ENCODE data around the gene ZNF556. TPM values are rescaled to one million over a fixed set of nuclear protein-coding genes. Genes with fewer than 3 reads are reported as not detected.
A peak's percentile ranks its signal among the peaks of the same experiment; 100 is the strongest.
"Not testable (repeated sequence)": the region's sequence is repeated elsewhere in the genome, so short reads cannot be mapped to it uniquely, and the experiment has no call there.

Gene ZNF556
- total RNA-seq, 1 donor from 2014 or later, result not detected

- peak; percentile 34 to 67 (median 65) for TF ChIP-seq CTCF (IDR thresholded peaks at IDR 0.05)
- Histone ChIP-seq H3K27ac (no peak overlapping the region), H3K27me3 (no peaks in the 10 kb centered on the region), H3K36me3 (no peaks in the 10 kb centered on the region), H3K4me3 (peak overlapping the region in 1 of 2 donors; percentile 29), H3K9me3 (no peaks in the 10 kb centered on the region), H3K4me1 (no peaks in the 10 kb centered on the region)
- no peak for DNase-seq (ENCODE audit: low spot score in 2 of 2)
- intact Hi-C loops (cut with DNase I), result no loop called here
Observed at GRCh38 chr19:2887391-2887914, 20.3 kb downstream of the ZNF556 start.

DNA sequence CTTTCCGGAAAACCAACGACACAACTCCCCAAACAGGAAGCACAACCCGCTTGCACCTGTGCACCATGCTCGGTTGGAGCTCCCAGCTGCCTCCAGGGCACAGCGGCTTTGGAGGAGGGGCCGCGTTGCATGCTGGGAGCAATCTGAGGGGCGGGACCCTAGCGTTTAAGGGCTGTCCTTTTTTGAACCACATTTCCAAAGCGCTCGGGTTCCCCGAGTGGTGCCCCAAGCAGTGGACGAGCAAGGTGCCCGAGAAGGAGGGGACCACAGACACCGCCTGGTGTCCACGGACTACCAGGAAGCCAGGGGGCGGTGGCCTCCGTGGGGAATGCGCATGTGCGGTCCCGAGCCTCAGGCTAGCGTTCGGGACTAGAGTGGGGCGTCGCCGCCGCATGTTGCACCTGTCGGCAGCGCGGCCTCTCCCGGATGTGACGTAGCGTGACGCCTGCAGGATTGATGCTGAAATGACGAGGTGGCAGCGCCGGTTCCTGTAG is 21.6 kb downstream of the ZNF556 start:
- H3K27ac ChIP-seq, result no peak overlapping the region
- intact Hi-C loops (cut with DNase I), result loop anchor here (2.0 kb wide), 1 partner anchor 274 kb away; no protein-coding TSS in a partner anchor
- no peak for TF ChIP-seq CTCF (IDR thresholded peaks at IDR 0.05)
- no peak for DNase-seq (ENCODE audit: low spot score in 2 of 2)
- H3K36me3 ChIP-seq, result no peaks in the 10 kb centered on the region
- H3K4me3 ChIP-seq, result peak overlapping the region in 1 of 2 donors; percentile 51
- H3K9me3 ChIP-seq, result no peaks in the 10 kb centered on the region
- H3K4me1 ChIP-seq, result no peaks in the 10 kb centered on the region
- H3K27me3 ChIP-seq, result no peaks in the 10 kb centered on the region

DNA sequence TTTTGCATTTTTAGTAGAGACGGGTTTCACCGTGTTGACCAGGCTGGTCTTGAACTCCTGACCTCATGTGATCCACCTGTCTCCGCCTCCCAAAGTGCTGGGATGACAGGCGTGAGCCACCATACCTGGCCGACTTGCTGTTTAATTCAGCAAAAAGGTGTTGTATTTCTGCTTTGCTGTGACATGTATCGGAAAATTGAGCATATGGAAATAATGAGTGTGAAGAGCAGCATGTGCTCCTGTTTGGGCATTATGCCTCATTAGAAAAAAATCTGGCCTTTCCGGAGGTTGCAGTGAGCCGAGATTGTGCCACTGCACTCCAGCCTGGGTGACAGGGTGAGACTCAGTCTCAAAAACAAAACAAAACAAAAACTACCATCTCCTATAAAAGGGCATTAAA is 23.4 kb downstream of the ZNF556 start:
- H3K9me3 ChIP-seq; H3K27me3 ChIP-seq; intact Hi-C loops (cut with DNase I); H3K36me3 ChIP-seq; H3K4me1 ChIP-seq; DNase-seq (ENCODE audit: low spot score in 2 of 2); H3K27ac ChIP-seq; H3K4me3 ChIP-seq: not testable (repeated sequence)

DNA sequence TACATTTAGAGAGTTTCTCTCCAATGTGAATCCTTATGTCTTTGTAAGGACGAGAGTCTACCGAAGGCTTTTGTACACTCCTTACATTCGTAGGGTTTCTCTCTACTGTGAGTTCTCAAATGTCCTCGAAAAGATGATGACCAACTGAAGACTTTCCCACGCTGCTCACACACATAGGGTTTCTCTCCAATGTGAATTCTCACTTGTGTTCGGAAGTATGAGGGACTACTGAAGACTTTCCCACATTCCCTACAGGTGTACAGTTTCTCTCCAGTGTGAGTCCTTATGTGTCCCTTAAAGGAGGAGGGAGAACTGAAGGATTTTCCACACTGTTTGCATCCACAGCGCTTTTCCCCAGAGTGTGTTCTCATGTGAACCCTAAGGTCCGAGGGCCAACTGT is 29.6 kb downstream of the ZNF556 start:
- no peak for TF ChIP-seq CTCF (IDR thresholded peaks at IDR 0.05)
- Histone ChIP-seq H3K9me3 (no peaks in the 10 kb centered on the region), H3K36me3 (no peaks in the 10 kb centered on the region), H3K27me3 (no peaks in the 10 kb centered on the region), H3K4me1 (peaks cover 0 to 3% of the 10 kb centered on the region in 2 donors), H3K4me3 (no peak overlapping the region), H3K27ac (no peak overlapping the region)
- no peak for DNase-seq (ENCODE audit: low spot score in 2 of 2)
- intact Hi-C loops (cut with DNase I), result no loop called here

- H3K27me3 ChIP-seq, result no peaks in the 10 kb centered on the region
- DNase-seq (ENCODE audit: low spot score in 2 of 2), result peak; percentile 99 to 100
- intact Hi-C loops (cut with DNase I), result loop anchor here (1.0 kb wide), 4 partner anchors 45 to 135 kb away; partner anchors contain the start of genes THOP1 and ZNF555
- TF ChIP-seq CTCF (IDR thresholded peaks at IDR 0.05), result peak in 1 of 3 experiments; percentile 12
- H3K27ac ChIP-seq, result peak within 1 kb of the TSS; percentile 63 to 69
- H3K36me3 ChIP-seq, result no peaks in the 10 kb centered on the region
- H3K9me3 ChIP-seq, result no peaks in the 10 kb centered on the region
- H3K4me1 ChIP-seq, result peaks cover 0 to 3% of the 10 kb centered on the region in 2 donors
- H3K4me3 ChIP-seq, result peak within 1 kb of the TSS; percentile 71 to 82
Observed at GRCh38 chr19:2900296-2901252, 33.4 kb downstream of the ZNF556 start, which contains the start of gene ZNF57. Gene ZNF57, plus strand, starts transcription at chr19:2900928. Its CDS starts 118 bp downstream, at chr19:2901046.
